GM12891 (cell line): Measurements from ENCODE around the gene SLC2A4.

Experiments used
- PAX5 ChIP-seq: IDR thresholded peaks from 2 replicates; pipeline ENCODE4 v1.6.1; 2011; ENCODE audit warnings: low read length, moderate library complexity, mild to moderate bottlenecking; ENCODE audit not compliant: insufficient read depth, severe bottlenecking
- POLR2A ChIP-seq: IDR thresholded peaks from 2 replicates; pipeline ENCODE4 v1.6.1; 2011; ENCODE audit warnings: low read depth, low read length, control low read depth
- POLR2AphosphoS5 ChIP-seq: IDR thresholded peaks from 2 replicates; pipeline ENCODE4 v1.6.1; 2011; ENCODE audit warnings: low read depth, low read length, control low read depth
- POU2F2 ChIP-seq: IDR thresholded peaks from 2 replicates; pipeline ENCODE4 v1.6.1; 2011; ENCODE audit warnings: low read depth, mild to moderate bottlenecking, control low read depth, low read length, moderate library complexity
- SPI1 ChIP-seq: IDR thresholded peaks from 2 replicates; pipeline ENCODE4 v1.6.1; 2011; ENCODE audit warnings: low read depth, low read length, control low read depth
- TAF1 ChIP-seq: IDR thresholded peaks from 2 replicates; pipeline ENCODE4 v1.6.1; 2011; ENCODE audit warnings: low read depth, low read length, control low read depth

DNA sequence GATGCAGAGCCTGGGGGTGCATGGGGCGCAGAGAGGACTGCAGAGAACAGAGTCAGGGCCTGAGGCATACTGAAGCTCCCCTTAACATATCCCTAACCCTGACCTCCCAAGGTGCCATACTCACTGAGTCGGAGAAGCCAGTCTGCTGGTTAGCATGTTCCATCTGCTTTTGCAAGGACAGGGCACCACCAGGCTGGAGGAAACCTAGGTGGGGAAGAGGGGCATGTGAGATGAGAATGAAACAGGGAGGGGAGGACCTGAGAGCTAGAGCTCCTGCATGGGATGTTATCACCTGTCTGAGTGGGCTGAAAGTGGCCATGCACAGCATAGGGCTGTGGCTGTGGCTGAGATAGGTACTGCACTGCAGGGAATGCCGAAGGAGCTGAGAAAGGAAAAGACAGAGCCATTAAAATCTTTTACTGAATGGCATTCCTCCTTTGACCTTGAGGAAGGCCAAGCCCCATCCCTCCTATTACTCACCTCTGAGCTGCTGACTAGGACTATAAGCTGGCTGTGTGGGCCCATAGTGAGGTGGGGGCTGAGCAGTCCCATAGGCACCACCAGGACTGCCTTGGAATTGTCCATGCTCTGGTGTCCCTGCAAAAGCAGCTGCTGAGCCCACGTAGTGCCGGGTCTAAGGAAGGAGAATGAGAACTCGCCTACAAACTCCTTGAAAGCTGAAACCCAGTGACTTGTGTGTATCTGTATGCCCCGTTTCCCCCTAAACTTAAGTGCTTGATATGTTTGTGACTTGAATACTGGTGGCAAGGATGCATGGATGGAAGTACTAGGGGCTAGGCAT is 31.8 kb downstream of the SLC2A4 start:
- peak; percentile 78 for TF ChIP-seq POLR2A
- TF ChIP-seq POLR2AphosphoS5: peak; percentile 94
- TF ChIP-seq TAF1: no peak
- TF ChIP-seq SPI1: no peak
- no peak for TF ChIP-seq PAX5
- TF ChIP-seq POU2F2: peak; percentile 73
